HepG2 (cell line): ENCODE results near the gene RPL37A. TPM values are rescaled to one million over a fixed set of nuclear protein-coding genes. Genes with fewer than 3 reads are reported as not detected.

Source experiments
- CEBPB ChIP-seq: IDR thresholded peaks from 2 replicates; pipeline ENCODE4 v1.6.1; 2011; ENCODE audit warnings: low read depth, low read length, improper control_type of control experiment, borderline replicate concordance
- DMAP1 ChIP-seq: IDR thresholded peaks from 2 replicates; pipeline ENCODE4 v1.6.1; 2016
- DNMT3B ChIP-seq: conservative IDR thresholded peaks from 2 replicates; pipeline ENCODE4 v1.6.1; 2016; ENCODE audit warnings: missing biosample characterization, control low read depth
- ESRRA ChIP-seq: sonication (generic); formaldehyde crosslinking; IDR thresholded peaks from 2 replicates; pipeline ENCODE4 v1.5.1; 2020; ENCODE audit warnings: mild to moderate bottlenecking, low read depth, missing genetic modification reagents
- HMGA1 ChIP-seq: sonication (generic); formaldehyde crosslinking; conservative IDR thresholded peaks from 2 replicates; pipeline ENCODE4 v1.4.0; 2020; ENCODE audit warnings: missing genetic modification reagents
- ISL2 ChIP-seq: sonication (generic); formaldehyde crosslinking; IDR thresholded peaks from 2 replicates; pipeline ENCODE4 v1.5.0; 2020; ENCODE audit warnings: missing genetic modification reagents
- JUNB ChIP-seq: sonication (generic); formaldehyde crosslinking; IDR thresholded peaks from 2 replicates; pipeline ENCODE4 v1.8.0; 2022; ENCODE audit warnings: missing genetic modification reagents, mild to moderate bottlenecking, borderline replicate concordance
- LCORL ChIP-seq, 2 experiments: fragments of 450-650 bp in 1 of 2; sonication (generic) in 1 of 2; formaldehyde crosslinking in 1 of 2; IDR thresholded peaks; 2 replicates each; pipeline versions ENCODE4 v1.5.0 to v1.6.1; 2017 to 2020; ENCODE audit warnings: antibody characterized with exemption in 1 of 2, missing genetic modification reagents in 1 of 2
- POLR2AphosphoS2 ChIP-seq: IDR thresholded peaks from 2 replicates; pipeline ENCODE4 v1.6.1; 2011; ENCODE audit warnings: low read depth, low read length, improper control_type of control experiment
- PREB ChIP-seq: sonication (generic); formaldehyde crosslinking; IDR thresholded peaks from 2 replicates; pipeline ENCODE4 v1.4.0; 2020; ENCODE audit warnings: missing genetic modification reagents
- RFX5 ChIP-seq: IDR thresholded peaks from 2 replicates; pipeline ENCODE4 v1.6.1; 2011; ENCODE audit warnings: low read depth, low read length, improper control_type of control experiment
- SMAD1 ChIP-seq: sonication (generic); formaldehyde crosslinking; IDR thresholded peaks from 2 replicates; pipeline ENCODE4 v1.4.0; 2020; ENCODE audit warnings: missing genetic modification reagents, low read depth, mild to moderate bottlenecking, borderline replicate concordance
- YY1 ChIP-seq: IDR thresholded peaks from 2 replicates; pipeline ENCODE4 v1.6.1; 2011; ENCODE audit warnings: low read length, low read depth, moderate library complexity, mild to moderate bottlenecking; ENCODE audit not compliant: insufficient read depth, insufficient replicate concordance
- ZBTB39 ChIP-seq: sonication (generic); formaldehyde crosslinking; IDR thresholded peaks from 2 replicates; pipeline ENCODE4 v1.5.0; 2020; ENCODE audit warnings: missing genetic modification reagents
- ZKSCAN8 ChIP-seq: IDR thresholded peaks from 2 replicates; pipeline ENCODE4 v1.6.1; 2016; ENCODE audit warnings: borderline replicate concordance, missing genetic modification reagents, missing compliant biosample characterization
- ZNF180 ChIP-seq: sonication (generic); formaldehyde crosslinking; IDR thresholded peaks from 2 replicates; pipeline ENCODE4 v1.4.0; 2020; ENCODE audit warnings: low read depth, missing genetic modification reagents, borderline replicate concordance
- ZNF256 ChIP-seq: sonication (generic); formaldehyde crosslinking; conservative IDR thresholded peaks from 2 replicates; pipeline ENCODE4 v1.4.0; 2020; ENCODE audit warnings: missing genetic modification reagents
- ZNF263 ChIP-seq: sonication (generic); formaldehyde crosslinking; IDR thresholded peaks from 2 replicates; pipeline ENCODE4 v1.4.0; 2020; ENCODE audit warnings: missing genetic modification reagents
- ZNF317 ChIP-seq: sonication (generic); formaldehyde crosslinking; IDR thresholded peaks from 2 replicates; pipeline ENCODE4 v1.5.0; 2020; ENCODE audit warnings: mild to moderate bottlenecking, missing genetic modification reagents
- ZNF577 ChIP-seq: sonication (generic); formaldehyde crosslinking; IDR thresholded peaks from 2 replicates; pipeline ENCODE4 v1.4.0; 2020; ENCODE audit warnings: mild to moderate bottlenecking, low read depth, missing genetic modification reagents, borderline replicate concordance
- ZNF597 ChIP-seq: sonication (generic); formaldehyde crosslinking; IDR thresholded peaks from 2 replicates; pipeline ENCODE4 v1.5.0; 2020; ENCODE audit warnings: missing genetic modification reagents
- ZSCAN22 ChIP-seq: sonication (generic); formaldehyde crosslinking; IDR thresholded peaks from 2 replicates; pipeline ENCODE4 v1.4.0; 2020; ENCODE audit warnings: mild to moderate bottlenecking, missing genetic modification reagents
- polyA plus RNA-seq, 8 experiments: library from polyadenylated mRNA; depleted of rRNA in 3 of 8; stranded (reverse) in 7 of 8; unstranded in 1 of 8; fragments of >200 nt; fragmentation: Illumina TruSeq in 4 of 8; extraction: Trizol in 4 of 8; gene quantifications; 2 replicates each; pipeline versions ENCODE4 v1.2.1 to v1.2.3, GENCODE V29; 2011 to 2016; ENCODE audit warnings: low read depth in 4 of 8, missing spikeins in 1 of 8, mixed read lengths in 1 of 8; ENCODE audit not compliant: insufficient read depth in 1 of 8
- total RNA-seq, 5 experiments: library from RNA; depleted of rRNA; stranded (reverse); fragments of >200 nt; fragmentation: Illumina TruSeq; extraction: Trizol; gene quantifications; 2 replicates each; pipeline ENCODE4 v1.2.3, GENCODE V29; 2016; ENCODE audit warnings: low read depth in 1 of 5
- TF ChIP-seq, protein P1 (sequence below): sonication (generic); formaldehyde crosslinking; conservative IDR thresholded peaks from 2 replicates; pipeline ENCODE4 v1.8.0; 2022; ENCODE audit warnings: missing genetic modification reagents

The RPL37A gene
- total and polyA plus RNA-seq, 2 of the 13 experiments (the other 11 are each of a cell fraction or from before 2014, with no cell fraction given), result 6,902 to 7,910 TPM

- TF ChIP-seq ZNF597 (CRISPR knock-in tag) (no peak), ISL2 (CRISPR knock-in tag) (peak; percentile 42; the same call in 1 of the 2 replicates), DMAP1 (CRISPR knock-in tag) (peak; percentile 100), ZNF180 (0 out of 2 replicates have a peak, but pooled peaks have one; percentile 4), HMGA1 (CRISPR knock-in tag) (no peak), ZNF577 (peak; percentile 83; the same call in 1 of the 2 replicates), POLR2AphosphoS2 (peak; percentile 98), DNMT3B (peak; percentile 99), PREB (CRISPR knock-in tag) (no peak), ZKSCAN8 (peak; percentile 90), RFX5 (peak; percentile 49; the same call in 1 of the 2 replicates), SMAD1 (CRISPR knock-in tag) (no peak; the same call in 1 of the 2 replicates), YY1 (peak; percentile 80), ZSCAN22 (CRISPR knock-in tag) (peak; percentile 69), LCORL (IDR thresholded peaks at IDR 0.05) (peak; percentile 83), LCORL (CRISPR knock-in tag; IDR thresholded peaks at IDR 0.05) (peak; percentile 73), CEBPB (no peak; the same call in 1 of the 2 replicates), ZNF256 (CRISPR knock-in tag) (0 out of 2 replicates have a peak, but pooled peaks have one; percentile 45), ZNF263 (CRISPR knock-in tag) (peak; percentile 52; the same call in 1 of the 2 replicates), JUNB (peak; percentile 66; the same call in 1 of the 2 replicates), ESRRA (peak; percentile 75; the same call in 1 of the 2 replicates), ZBTB39 (CRISPR knock-in tag) (no peak; the same call in none of the 2 replicates), ZNF317 (CRISPR knock-in tag) (peak; percentile 91)
- TF ChIP-seq, protein P1, sequence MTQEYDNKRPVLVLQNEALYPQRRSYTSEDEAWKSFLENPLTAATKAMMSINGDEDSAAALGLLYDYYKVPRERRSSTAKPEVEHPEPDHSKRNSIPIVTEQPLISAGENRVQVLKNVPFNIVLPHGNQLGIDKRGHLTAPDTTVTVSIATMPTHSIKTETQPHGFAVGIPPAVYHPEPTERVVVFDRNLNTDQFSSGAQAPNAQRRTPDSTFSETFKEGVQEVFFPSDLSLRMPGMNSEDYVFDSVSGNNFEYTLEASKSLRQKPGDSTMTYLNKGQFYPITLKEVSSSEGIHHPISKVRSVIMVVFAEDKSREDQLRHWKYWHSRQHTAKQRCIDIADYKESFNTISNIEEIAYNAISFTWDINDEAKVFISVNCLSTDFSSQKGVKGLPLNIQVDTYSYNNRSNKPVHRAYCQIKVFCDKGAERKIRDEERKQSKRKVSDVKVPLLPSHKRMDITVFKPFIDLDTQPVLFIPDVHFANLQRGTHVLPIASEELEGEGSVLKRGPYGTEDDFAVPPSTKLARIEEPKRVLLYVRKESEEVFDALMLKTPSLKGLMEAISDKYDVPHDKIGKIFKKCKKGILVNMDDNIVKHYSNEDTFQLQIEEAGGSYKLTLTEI (CRISPR knock-in tag), result no peak
Observed at GRCh38 chr2:216498379-216499352, at the start of gene RPL37A (continued).
